Colonic mucosa (tissue), 4 donors: Measurements from ENCODE around the gene C14orf180. TPM values are rescaled to one million over a fixed set of nuclear protein-coding genes. Genes with fewer than 3 reads are reported as not detected.

Source experiments
- DNase-seq: peaks from one replicate; pipeline ENCODE4 v3.0.0-alpha.2; 2020
- H3K27ac ChIP-seq: fragments of 200-600 bp; one replicate; pipeline ENCODE4 v1.8.0; 2021
- H3K27me3 ChIP-seq: fragments of 200-600 bp; one replicate; pipeline ENCODE4 v1.8.0; 2021
- H3K36me3 ChIP-seq: fragments of 200-600 bp; one replicate; pipeline ENCODE4 v1.8.0; 2021
- H3K4me1 ChIP-seq: fragments of 200-600 bp; one replicate; pipeline ENCODE4 v1.8.0; 2021; ENCODE audit warnings: mild to moderate bottlenecking
- H3K4me3 ChIP-seq: fragments of 200-600 bp; one replicate; pipeline ENCODE4 v1.8.0; 2021
- H3K9ac ChIP-seq, 2 donors: one replicate each; pipeline ENCODE4 v1.7.0; 2013; ENCODE audit warnings: control low read depth in 2 of 2, low read depth in 2 of 2, low read length in 2 of 2
- H3K9me3 ChIP-seq: fragments of 200-600 bp; one replicate; pipeline ENCODE4 v1.8.0; 2021
- intact Hi-C: fragments of 100-400 bp; cut with DNase I; formaldehyde crosslinking; loops from one replicate; pipeline ENCODE4 v1.14.1; 2022
- total RNA-seq, 2 donors: library from RNA; stranded (reverse); fragmentation: NEBNext Ultra II Directional in 1 of 2; extraction: Animal tissue kit (Norgen Biotek cat#: 25700) in 1 of 2; gene quantifications; one replicate each; pipeline ENCODE4 v1.2.1, GENCODE V29; 2021
- TF ChIP-seq, protein P1 (sequence below): fragments of 200-600 bp; IDR thresholded peaks from one replicate; pipeline ENCODE4 v1.8.0; 2022; ENCODE audit warnings: antibody characterized with exemption, mild to moderate bottlenecking
- donor health status: healthy.
- donor health status: DM: no; HTN: no; CAD: no.
- donor health status: DM: no; HTN: no; CAD: no.

C14orf180 gene
- total RNA-seq, 2 donors from 2014 or later: 0.13 TPM; not detected in 1

DNA sequence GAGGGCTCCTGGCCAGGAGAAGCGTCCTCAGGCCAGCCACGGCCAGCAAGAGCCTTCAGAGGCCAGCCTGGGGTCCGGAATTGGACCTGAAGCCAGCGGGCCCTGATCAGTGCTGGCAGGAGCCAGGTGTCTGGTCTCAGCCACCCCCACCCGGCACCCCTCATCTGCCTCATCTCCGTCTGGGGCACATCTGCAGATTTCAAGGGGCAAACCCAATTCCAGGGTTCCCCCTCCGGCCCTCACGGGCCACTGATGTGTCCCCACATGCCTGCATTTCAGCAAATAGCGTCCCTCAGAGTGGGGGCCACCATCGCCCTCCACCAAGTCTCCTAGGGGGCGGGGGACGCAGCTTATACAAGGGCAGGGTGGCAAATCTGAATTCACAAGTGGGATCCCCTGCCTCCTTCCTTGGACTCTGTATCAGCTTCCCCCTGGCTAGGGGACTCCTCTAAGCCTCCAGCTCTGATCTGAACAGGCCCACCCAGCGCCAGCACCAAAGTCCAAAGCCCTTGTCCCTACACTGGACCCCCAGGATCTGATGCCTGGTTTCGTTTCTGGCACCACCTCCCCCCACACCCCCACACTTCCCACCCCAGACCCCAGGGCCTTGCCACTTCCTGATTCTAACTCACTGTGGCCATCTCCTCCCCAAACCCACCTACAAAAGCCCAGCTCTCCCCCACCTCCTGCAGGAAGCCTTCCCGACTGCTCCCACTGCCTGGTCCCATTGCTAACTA is 14.9 kb downstream of the C14orf180 start:
- H3K4me1 ChIP-seq: no peaks in the 10 kb centered on the region
- H3K9ac ChIP-seq: no peak overlapping the region
- no peaks in the 10 kb centered on the region for H3K27me3 ChIP-seq
- no peaks in the 10 kb centered on the region for H3K9me3 ChIP-seq
- intact Hi-C loops: no loop called here
- H3K4me3 ChIP-seq: no peak overlapping the region
- TF ChIP-seq, protein P1, sequence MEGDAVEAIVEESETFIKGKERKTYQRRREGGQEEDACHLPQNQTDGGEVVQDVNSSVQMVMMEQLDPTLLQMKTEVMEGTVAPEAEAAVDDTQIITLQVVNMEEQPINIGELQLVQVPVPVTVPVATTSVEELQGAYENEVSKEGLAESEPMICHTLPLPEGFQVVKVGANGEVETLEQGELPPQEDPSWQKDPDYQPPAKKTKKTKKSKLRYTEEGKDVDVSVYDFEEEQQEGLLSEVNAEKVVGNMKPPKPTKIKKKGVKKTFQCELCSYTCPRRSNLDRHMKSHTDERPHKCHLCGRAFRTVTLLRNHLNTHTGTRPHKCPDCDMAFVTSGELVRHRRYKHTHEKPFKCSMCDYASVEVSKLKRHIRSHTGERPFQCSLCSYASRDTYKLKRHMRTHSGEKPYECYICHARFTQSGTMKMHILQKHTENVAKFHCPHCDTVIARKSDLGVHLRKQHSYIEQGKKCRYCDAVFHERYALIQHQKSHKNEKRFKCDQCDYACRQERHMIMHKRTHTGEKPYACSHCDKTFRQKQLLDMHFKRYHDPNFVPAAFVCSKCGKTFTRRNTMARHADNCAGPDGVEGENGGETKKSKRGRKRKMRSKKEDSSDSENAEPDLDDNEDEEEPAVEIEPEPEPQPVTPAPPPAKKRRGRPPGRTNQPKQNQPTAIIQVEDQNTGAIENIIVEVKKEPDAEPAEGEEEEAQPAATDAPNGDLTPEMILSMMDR: no peak
- DNase-seq: no peak
- H3K27ac ChIP-seq: no peak overlapping the region
- no peaks in the 10 kb centered on the region for H3K36me3 ChIP-seq

DNA sequence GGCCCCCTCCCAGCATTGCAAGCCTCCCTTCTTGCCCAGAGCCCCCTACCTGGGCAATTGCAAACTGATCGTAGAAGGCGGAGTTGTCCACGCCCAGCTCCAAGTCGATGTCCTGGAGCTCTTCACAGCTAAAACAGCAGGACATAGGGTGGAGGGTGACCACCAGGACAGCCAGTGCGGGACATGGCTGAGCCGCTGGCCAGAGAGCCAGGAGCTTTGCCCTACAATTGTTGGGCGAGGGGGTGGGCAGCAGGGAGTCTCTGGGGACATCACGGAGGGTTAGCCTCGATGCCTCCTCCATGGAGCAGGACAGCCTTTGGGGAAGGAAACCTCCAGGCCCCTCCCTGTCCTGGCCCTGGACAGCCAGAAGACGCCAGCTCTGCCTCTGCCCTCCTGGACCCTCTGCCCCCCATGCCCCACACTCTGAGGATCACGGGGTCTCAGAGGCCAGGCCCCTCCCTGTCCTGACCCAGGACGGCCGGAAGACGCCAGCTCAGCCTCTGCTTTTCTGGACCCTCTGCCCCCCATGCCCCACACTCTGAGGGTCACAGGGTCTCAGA is 15.6 kb downstream of the C14orf180 start:
- Histone ChIP-seq H3K27me3 (no peaks in the 10 kb centered on the region), H3K36me3 (no peaks in the 10 kb centered on the region), H3K9ac (no peak overlapping the region), H3K27ac (no peak overlapping the region), H3K9me3 (no peaks in the 10 kb centered on the region), H3K4me3 (no peak overlapping the region), H3K4me1 (no peaks in the 10 kb centered on the region)
- intact Hi-C loops: no loop called here
- no peak for DNase-seq
- TF ChIP-seq, protein P1: no peak

DNA sequence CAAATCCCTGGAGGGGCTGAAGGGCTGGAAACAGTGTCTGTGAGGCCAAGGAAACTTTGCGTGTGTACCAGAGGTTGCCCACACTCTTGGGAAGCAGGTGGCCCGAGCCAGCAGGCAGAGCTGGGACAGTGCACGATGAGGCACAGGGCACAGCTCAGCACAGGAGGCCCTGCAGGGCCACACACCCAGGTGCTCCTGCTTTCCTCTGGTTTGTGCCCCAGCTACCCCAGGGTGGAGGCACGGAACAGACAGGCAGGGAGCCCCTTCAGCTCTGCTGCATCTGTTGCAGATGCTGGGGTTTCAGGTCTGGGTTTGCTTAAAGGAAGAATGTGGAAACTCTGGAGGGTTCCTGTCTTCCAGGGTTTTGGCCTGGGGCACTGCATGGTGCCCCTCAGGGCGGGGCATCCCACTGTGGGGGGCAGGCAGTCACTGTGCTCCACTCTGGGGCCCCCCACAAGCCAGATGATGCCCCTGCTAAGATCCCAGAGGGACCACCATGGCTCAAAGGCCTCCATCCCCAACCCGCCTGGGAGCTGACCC is 16.4 kb downstream of the C14orf180 start:
- intact Hi-C loops: no loop called here
- Histone ChIP-seq H3K4me3 (no peak overlapping the region), H3K27ac (no peak overlapping the region), H3K36me3 (no peaks in the 10 kb centered on the region), H3K9ac (no peak overlapping the region), H3K9me3 (no peaks in the 10 kb centered on the region), H3K4me1 (no peaks in the 10 kb centered on the region), H3K27me3 (no peaks in the 10 kb centered on the region)
- TF ChIP-seq, protein P1: no peak
- no peak for DNase-seq

DNA sequence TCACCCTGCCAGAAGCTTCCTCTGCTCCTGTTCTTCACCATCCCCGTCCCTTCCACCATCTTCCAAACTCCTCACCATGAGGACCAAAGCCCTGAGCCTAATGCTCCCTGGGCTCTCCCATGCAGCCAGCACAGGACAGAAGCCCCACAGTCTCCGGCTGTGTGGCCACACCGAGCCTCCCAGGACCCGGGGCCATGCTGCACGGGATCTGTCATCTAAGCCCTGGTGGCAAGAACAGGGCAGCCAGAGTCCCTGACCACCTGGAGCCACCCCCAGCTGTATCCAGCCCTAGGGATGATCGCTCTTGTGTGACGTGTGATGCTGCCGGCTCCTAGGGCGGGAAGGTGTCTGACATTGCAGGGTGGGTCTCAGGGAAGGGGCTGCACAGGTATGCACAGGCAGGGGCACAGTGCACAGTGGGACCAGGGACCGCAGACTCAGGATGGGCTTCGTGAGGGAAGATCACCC is 16.9 kb downstream of the C14orf180 start:
- Histone ChIP-seq H3K4me3 (no peak overlapping the region), H3K9me3 (no peaks in the 10 kb centered on the region), H3K27ac (no peak overlapping the region), H3K4me1 (no peaks in the 10 kb centered on the region), H3K9ac (no peak overlapping the region), H3K27me3 (no peaks in the 10 kb centered on the region), H3K36me3 (no peaks in the 10 kb centered on the region)
- no peak for DNase-seq
- TF ChIP-seq, protein P1: no peak
- intact Hi-C loops: no loop called here

DNA sequence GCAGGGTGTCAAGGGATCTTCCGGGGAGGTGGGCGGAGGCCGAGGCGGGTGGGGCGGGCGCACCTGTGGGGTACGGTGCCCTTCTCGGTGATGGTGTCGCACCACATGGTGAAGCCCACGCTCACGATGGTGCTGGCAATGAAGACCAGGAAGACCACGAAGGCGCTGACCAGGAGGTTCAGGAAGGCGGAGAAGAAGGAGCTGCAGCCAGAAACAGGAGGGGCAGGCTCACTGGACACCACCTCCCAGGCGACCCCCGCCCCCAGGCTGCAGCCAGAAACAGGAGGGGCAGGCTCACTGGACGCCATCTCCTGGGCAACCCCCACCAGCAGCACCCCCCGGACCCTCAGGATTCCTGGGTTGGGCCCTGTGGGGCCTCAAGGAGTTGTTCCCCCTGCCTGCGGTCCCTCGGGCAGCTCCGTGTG is 17.4 kb downstream of the C14orf180 start:
- Histone ChIP-seq H3K9me3 (no peaks in the 10 kb centered on the region), H3K27ac (no peak overlapping the region), H3K4me1 (no peaks in the 10 kb centered on the region), H3K36me3 (no peaks in the 10 kb centered on the region), H3K27me3 (no peaks in the 10 kb centered on the region), H3K4me3 (no peak overlapping the region), H3K9ac (no peak overlapping the region)
- intact Hi-C loops: no loop called here
- DNase-seq: no peak
- TF ChIP-seq, protein P1: no peak
